A673 (cell line): ENCODE results near the gene ARHGAP22. TPM values are rescaled to one million over a fixed set of nuclear protein-coding genes. Genes with fewer than 3 reads are reported as not detected.

Experiments used
- BruUV-seq: library from RNA; stranded (reverse); fragments of 400-500 nt; replicated peaks from 2 replicates; lab custom pipeline; 2021; lab: Mats Ljungman, UMichigan
- CTCF ChIA-PET: fragments of 300-600 bp; sonication (Branson Sonifier 250); formaldehyde crosslinking; loops from one replicate; lab custom pipeline; 2022; ENCODE audit warnings: antibody characterized with exemption; lab: Charles Lee
- POLR2A ChIA-PET: fragments of 300-600 bp; sonication (Branson Sonifier 250); formaldehyde crosslinking; loops from one replicate; lab custom pipeline; 2022; ENCODE audit warnings: antibody characterized with exemption; ENCODE audit not compliant: low non-redundant PET; lab: Charles Lee
- DNase-seq: peaks from one replicate; pipeline ENCODE4 v3.0.0-alpha.2; 2015; ENCODE audit warnings: low spot score
- H3K27ac ChIP-seq: fragments of 200-600 bp; sonication (generic); 2 replicates; pipeline ENCODE4 v1.5.1; 2016; ENCODE audit warnings: mixed run types, low read depth, mild to moderate bottlenecking, mixed read lengths, antibody characterized with exemption, low read length; ENCODE audit not compliant: poor library complexity, severe bottlenecking
- H3K27me3 ChIP-seq: fragments of 200-600 bp; sonication (generic); replicated peaks from 2 replicates; pipeline ENCODE4 v1.6.1; 2017; ENCODE audit warnings: mixed run types, low read depth, mild to moderate bottlenecking, mixed read lengths, antibody characterized with exemption, low read length; ENCODE audit not compliant: insufficient read depth, poor library complexity
- H3K36me3 ChIP-seq: fragments of 200-600 bp; sonication (generic); 2 replicates; pipeline ENCODE4 v1.6.1; 2016; ENCODE audit warnings: mixed run types, mild to moderate bottlenecking, mixed read lengths, antibody characterized with exemption, low read length; ENCODE audit not compliant: insufficient read depth, poor library complexity, severe bottlenecking
- H3K4me1 ChIP-seq: fragments of 200-600 bp; sonication (generic); 2 replicates; pipeline ENCODE4 v1.6.1; 2017; ENCODE audit warnings: mixed run types, mild to moderate bottlenecking, mixed read lengths, antibody characterized with exemption, low read length; ENCODE audit not compliant: insufficient read depth, poor library complexity, severe bottlenecking
- H3K4me3 ChIP-seq: fragments of 200-600 bp; sonication (generic); 2 replicates; pipeline ENCODE4 v1.5.1; 2016; ENCODE audit warnings: low read depth, mixed run types, mild to moderate bottlenecking, mixed read lengths, low read length; ENCODE audit not compliant: poor library complexity, severe bottlenecking
- H3K9me3 ChIP-seq: fragments of 200-600 bp; sonication (generic); 2 replicates; pipeline ENCODE4 v1.6.1; 2016; ENCODE audit warnings: mixed run types, low read depth, mild to moderate bottlenecking, mixed read lengths, antibody characterized with exemption, low read length; ENCODE audit not compliant: poor library complexity, severe bottlenecking
- EZH2 ChIP-seq: fragments of 200-600 bp; sonication (generic); IDR thresholded peaks from 2 replicates; pipeline ENCODE4 v1.6.1; 2017; ENCODE audit warnings: borderline replicate concordance, low read depth, mild to moderate bottlenecking, mixed read lengths, antibody characterized with exemption, low read length; ENCODE audit not compliant: poor library complexity, severe bottlenecking
- intact Hi-C: fragments of 100-400 bp; cut with micrococcal nuclease; formaldehyde crosslinking; loops from one replicate; pipeline ENCODE4 v1.10.0; 2022; ENCODE audit not compliant: unreplicated experiment
- total RNA-seq: library from RNA; stranded (reverse); gene quantifications from 2 replicates; pipeline ENCODE4 v1.2.3, GENCODE V29; 2021
- TF ChIP-seq, protein P1 (sequence below): fragments of 300-800, 200-600 bp; sonication (generic); conservative IDR thresholded peaks from 2 replicates; pipeline ENCODE4 v1.5.1; 2017; ENCODE audit warnings: low read depth, mild to moderate bottlenecking, antibody characterized with exemption, low read length, moderate library complexity, mixed read lengths

The ARHGAP22 gene
- total RNA-seq, 1 experiment from 2014 or later: 0.47 TPM

DNA sequence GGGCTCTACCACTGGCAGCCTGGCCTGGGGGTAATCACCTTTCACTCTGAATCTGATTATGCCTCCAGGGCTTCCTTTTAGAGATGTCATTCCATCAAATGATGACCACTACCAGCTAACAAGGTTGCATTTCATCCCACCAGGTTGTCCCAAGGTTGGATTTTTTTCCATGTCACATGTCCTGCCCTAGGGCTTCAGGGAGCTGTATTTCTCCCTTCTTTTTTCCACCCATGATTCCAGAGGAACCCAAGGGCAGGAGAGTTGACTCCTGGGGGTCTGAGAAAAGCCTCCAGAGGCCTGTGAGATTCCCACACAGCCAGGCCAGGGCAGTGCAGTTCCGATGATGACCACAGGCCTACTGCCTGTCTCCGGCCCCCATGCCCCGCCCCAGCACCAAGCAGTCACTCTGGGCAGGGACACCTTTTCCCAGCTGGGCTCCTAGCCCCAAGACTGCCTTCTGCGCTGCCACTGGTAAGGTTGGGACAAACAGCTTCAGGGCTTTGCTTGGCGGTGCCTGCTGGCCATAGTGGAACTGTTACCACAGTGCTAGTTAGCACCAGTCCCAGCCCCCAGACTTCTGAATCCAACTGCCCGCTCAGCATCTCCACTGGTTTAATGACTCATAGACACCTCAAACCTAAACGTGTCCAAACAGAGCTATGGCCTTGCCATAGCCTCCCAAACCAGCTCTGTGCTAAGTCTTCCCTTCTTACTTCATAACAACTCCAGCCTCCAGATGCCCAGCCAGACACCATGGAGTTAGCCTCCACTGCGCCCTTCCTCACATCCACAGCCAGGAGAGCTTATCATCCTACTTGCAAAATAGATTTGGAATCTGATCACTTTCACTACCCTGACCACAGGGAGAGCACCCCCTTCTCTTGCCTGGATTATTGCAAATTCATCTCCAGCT is 133.7 kb downstream of the ARHGAP22 start:
- peaks cover 22% of the 10 kb centered on the region for H3K4me1 ChIP-seq
- ChIA-PET CTCF (no interaction called here), POLR2A (no interaction called here)
- no peak for TF ChIP-seq EZH2
- TF ChIP-seq, protein P1, sequence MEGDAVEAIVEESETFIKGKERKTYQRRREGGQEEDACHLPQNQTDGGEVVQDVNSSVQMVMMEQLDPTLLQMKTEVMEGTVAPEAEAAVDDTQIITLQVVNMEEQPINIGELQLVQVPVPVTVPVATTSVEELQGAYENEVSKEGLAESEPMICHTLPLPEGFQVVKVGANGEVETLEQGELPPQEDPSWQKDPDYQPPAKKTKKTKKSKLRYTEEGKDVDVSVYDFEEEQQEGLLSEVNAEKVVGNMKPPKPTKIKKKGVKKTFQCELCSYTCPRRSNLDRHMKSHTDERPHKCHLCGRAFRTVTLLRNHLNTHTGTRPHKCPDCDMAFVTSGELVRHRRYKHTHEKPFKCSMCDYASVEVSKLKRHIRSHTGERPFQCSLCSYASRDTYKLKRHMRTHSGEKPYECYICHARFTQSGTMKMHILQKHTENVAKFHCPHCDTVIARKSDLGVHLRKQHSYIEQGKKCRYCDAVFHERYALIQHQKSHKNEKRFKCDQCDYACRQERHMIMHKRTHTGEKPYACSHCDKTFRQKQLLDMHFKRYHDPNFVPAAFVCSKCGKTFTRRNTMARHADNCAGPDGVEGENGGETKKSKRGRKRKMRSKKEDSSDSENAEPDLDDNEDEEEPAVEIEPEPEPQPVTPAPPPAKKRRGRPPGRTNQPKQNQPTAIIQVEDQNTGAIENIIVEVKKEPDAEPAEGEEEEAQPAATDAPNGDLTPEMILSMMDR: no peak
- no peaks in the 10 kb centered on the region for H3K9me3 ChIP-seq
- H3K27ac ChIP-seq: peak overlapping the region; percentile 19
- DNase-seq: no peak
- no peaks in the 10 kb centered on the region for H3K36me3 ChIP-seq
- peaks cover 8% of the 10 kb centered on the region for H3K27me3 ChIP-seq
- intact Hi-C loops: no loop called here
- no peak overlapping the region for H3K4me3 ChIP-seq
- no TSS peak for BruUV-seq

DNA sequence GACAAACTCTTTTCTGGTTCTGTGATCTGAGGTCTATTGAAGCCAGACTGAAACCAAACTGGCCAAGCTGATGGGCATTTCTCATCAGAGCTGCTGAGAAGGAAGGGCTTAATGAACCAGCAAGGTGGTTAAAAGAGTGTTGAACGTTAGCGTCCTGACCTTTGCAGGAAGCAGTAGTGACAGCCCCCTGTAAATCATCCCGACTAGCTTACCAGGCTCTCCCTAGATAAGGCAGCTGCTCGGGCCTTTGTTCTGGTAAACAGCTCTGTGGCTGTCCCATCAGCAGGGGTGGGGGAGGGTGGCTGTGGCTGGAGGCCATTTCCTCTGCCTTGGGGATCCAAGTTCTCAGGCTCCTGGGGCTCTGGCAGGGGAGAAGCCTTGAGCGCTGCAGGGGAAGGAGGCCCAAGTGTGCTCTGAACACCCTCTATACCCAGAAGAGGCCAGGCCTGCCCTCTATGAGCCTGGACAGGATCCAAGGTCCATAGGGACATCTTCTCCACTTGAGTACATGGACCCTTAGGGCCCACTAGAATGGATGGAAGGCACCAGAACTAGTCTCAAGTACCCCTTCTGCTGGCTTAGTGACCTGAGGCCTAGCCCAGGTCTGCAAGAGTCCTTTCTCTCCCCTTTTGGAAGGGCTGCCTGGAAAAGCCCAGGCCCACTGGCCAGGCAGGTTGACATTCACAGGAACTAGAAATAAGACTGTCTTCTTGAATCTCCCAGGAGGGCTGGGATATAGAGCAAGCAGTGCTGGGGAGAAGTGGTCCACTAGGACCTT is 134.6 kb downstream of the ARHGAP22 start:
- POLR2A ChIA-PET: no interaction called here
- H3K36me3 ChIP-seq: no peaks in the 10 kb centered on the region
- peaks cover 16% of the 10 kb centered on the region for H3K27me3 ChIP-seq
- peak overlapping the region; percentile 19 for H3K27ac ChIP-seq
- H3K9me3 ChIP-seq: no peaks in the 10 kb centered on the region
- TF ChIP-seq, protein P1: no peak
- no peak for TF ChIP-seq EZH2
- no peak overlapping the region for H3K4me3 ChIP-seq
- intact Hi-C loops: no loop called here
- peak; percentile 39 for DNase-seq
- no TSS peak for BruUV-seq
- CTCF ChIA-PET: no interaction called here
- H3K4me1 ChIP-seq: peaks cover 13% of the 10 kb centered on the region

DNA sequence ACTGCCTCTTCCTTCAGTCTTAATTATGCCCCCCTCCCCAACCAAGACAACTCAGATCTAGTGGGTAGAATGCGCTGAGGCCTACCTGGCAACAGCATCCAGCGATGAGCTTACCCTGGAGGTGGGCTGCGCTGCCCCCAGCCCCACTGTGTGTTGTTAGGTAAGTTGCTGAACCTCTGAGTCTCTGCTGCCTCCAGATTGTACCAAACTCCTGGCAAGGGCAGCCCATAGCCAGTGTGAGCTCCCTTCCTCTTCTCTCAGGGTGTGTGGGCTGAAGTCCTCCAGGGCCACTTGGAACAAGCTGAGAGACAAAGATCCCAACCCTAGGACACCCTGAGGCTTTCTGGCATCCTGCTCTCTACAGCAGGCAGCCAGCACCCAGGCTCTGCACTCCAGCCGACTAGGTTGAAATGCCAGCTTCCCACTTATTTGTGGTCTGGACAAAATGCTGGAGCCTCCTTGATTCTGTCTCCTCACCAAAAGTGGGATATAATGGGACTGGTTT is 135.3 kb downstream of the ARHGAP22 start:
- POLR2A ChIA-PET: no interaction called here

More for the DNA sequence above, 135.3 kb downstream of the ARHGAP22 start:
- peaks cover 16% of the 10 kb centered on the region for H3K27me3 ChIP-seq
- no peak for DNase-seq
- BruUV-seq: no TSS peak
- H3K4me3 ChIP-seq: no peak overlapping the region
- H3K4me1 ChIP-seq: peaks cover 11% of the 10 kb centered on the region
- CTCF ChIA-PET: no interaction called here
- H3K36me3 ChIP-seq: no peaks in the 10 kb centered on the region
- peak overlapping the region; percentile 19 for H3K27ac ChIP-seq
- no peak for TF ChIP-seq EZH2
- TF ChIP-seq, protein P1: no peak
- H3K9me3 ChIP-seq: no peaks in the 10 kb centered on the region
- intact Hi-C loops: no loop called here
